HCT116 (cell line): ENCODE results near the gene TRPV2. TPM values are rescaled to one million over a fixed set of nuclear protein-coding genes. Genes with fewer than 3 reads are reported as not detected.

Experiments used
- ATAC-seq: fragments of 200-7000 bp; cut with Tn5 transposase; 2 replicates; pipeline ENCODE4 v1.9.1; 2020; ENCODE audit warnings: mild to moderate bottlenecking, moderate library complexity
- BruUV-seq: library from RNA; stranded (reverse); fragments of 400-500 nt; replicated peaks from 2 replicates; lab custom pipeline; 2021; lab: Mats Ljungman, UMichigan
- CTCF ChIA-PET: fragments of 300-600 bp; sonication (Branson Sonifier 250); formaldehyde crosslinking; loops from one replicate; lab custom pipeline; 2021; ENCODE audit warnings: antibody characterized with exemption; lab: Charles Lee
- POLR2A ChIA-PET: fragments of 300-600, 350-600 bp; sonication (Branson Sonifier 250); formaldehyde crosslinking; loops from one replicate; lab custom pipeline; 2021; ENCODE audit warnings: antibody characterized with exemption; lab: Charles Lee
- RAD21 ChIA-PET, 2 experiments: fragments of 300-600 bp; sonication (Branson Sonifier 250); formaldehyde crosslinking; loops; one replicate each; lab custom pipeline; 2023; ENCODE audit warnings: low total read pairs in 2 of 2; ENCODE audit not compliant: uncharacterized antibody in 2 of 2, unreplicated experiment in 2 of 2, low non-redundant PET in 1 of 2; lab: Charles Lee
- DNase-seq: peaks from one replicate; pipeline ENCODE4 v3.0.0-alpha.2; 2010; ENCODE audit warnings: low read depth, low spot score
- H2AFZ ChIP-seq: fragments of 200-600 bp; shearing (Covaris generic), sonication (generic); 2 replicates; pipeline ENCODE4 v1.6.1; 2017; ENCODE audit warnings: low read depth, mixed run types, mixed read lengths, antibody characterized with exemption, low read length; ENCODE audit not compliant: poor library complexity, severe bottlenecking
- H3K27ac ChIP-seq: 2 replicates; pipeline ENCODE4 v1.5.1; 2012; ENCODE audit warnings: low read depth, low read length
- H3K27me3 ChIP-seq: fragments of 200-600 bp; sonication (generic); 2 replicates; pipeline ENCODE4 v1.6.1; 2016; ENCODE audit warnings: mixed run types, low read length, mixed read lengths; ENCODE audit not compliant: insufficient read depth
- H3K36me3 ChIP-seq, 2 experiments: fragments of 200-500 bp in 1 of 2; fragments of 200-600 bp in 1 of 2; sonication (Bioruptor generic) in 1 of 2; sonication (generic) in 1 of 2; 2 replicates each; pipeline versions ENCODE4 v1.5.1 to v1.6.1; 2014 to 2016; ENCODE audit warnings: low read length in 2 of 2, inconsistent platforms in 1 of 2, mixed read lengths in 1 of 2, mixed run types in 1 of 2; ENCODE audit not compliant: insufficient read depth in 2 of 2, control insufficient read depth in 1 of 2
- H3K4me1 ChIP-seq, 2 experiments: fragments of 200-600 bp in 1 of 2; sonication (generic) in 1 of 2; 2 replicates each; pipeline versions ENCODE4 v1.5.1 to v1.6.1; 2012 to 2017; ENCODE audit warnings: low read length in 2 of 2, inconsistent platforms in 1 of 2, mild to moderate bottlenecking in 1 of 2, mixed read lengths in 1 of 2, mixed run types in 1 of 2, moderate library complexity in 1 of 2; ENCODE audit not compliant: insufficient read depth in 2 of 2, control insufficient read depth in 1 of 2
- H3K4me2 ChIP-seq: fragments of 200-600 bp; sonication (generic); 2 replicates; pipeline ENCODE4 v1.6.1; 2017; ENCODE audit warnings: mixed run types, low read length, mixed read lengths
- H3K4me3 ChIP-seq, 2 experiments: fragments of 200-600 bp in 1 of 2; sonication (generic) in 1 of 2; replicated peaks in 1 of 2; 2 replicates each; pipeline ENCODE4 v1.5.1; 2011 to 2016; ENCODE audit warnings: low read length in 2 of 2, control low read depth in 1 of 2, low read depth in 1 of 2, mild to moderate bottlenecking in 1 of 2, mixed read lengths in 1 of 2, mixed run types in 1 of 2
- H3K79me2 ChIP-seq: fragments of 200-600 bp; sonication (generic); 2 replicates; pipeline ENCODE4 v1.6.1; 2017; ENCODE audit warnings: mild to moderate bottlenecking, mixed run types, low read length, moderate library complexity, mixed read lengths; ENCODE audit not compliant: insufficient read depth
- H3K9ac ChIP-seq: fragments of 200-600 bp; sonication (generic); 2 replicates; pipeline ENCODE4 v1.6.1; 2016; ENCODE audit warnings: low read length, mixed read lengths
- H3K9me2 ChIP-seq: fragments of 200-600 bp; sonication (generic), shearing (Covaris generic); 2 replicates; pipeline ENCODE4 v1.6.1; 2017; ENCODE audit warnings: mixed run types, mild to moderate bottlenecking, moderate library complexity; ENCODE audit not compliant: insufficient read depth
- H3K9me3 ChIP-seq, 2 experiments: fragments of 200-500 bp in 1 of 2; fragments of 200-600 bp in 1 of 2; sonication (Bioruptor generic) in 1 of 2; sonication (generic) in 1 of 2; 2 replicates each; pipeline ENCODE4 v1.6.1; 2014 to 2017; ENCODE audit warnings: low read length in 2 of 2, mixed read lengths in 2 of 2, inconsistent platforms in 1 of 2, low read depth in 1 of 2, mild to moderate bottlenecking in 1 of 2, mixed run types in 1 of 2, moderate library complexity in 1 of 2; ENCODE audit not compliant: control insufficient read depth in 1 of 2, insufficient read depth in 1 of 2
- H4K20me1 ChIP-seq: fragments of 200-600 bp; sonication (generic), shearing (Covaris generic); 2 replicates; pipeline ENCODE4 v1.6.1; 2017; ENCODE audit warnings: mixed run types, mild to moderate bottlenecking, moderate library complexity; ENCODE audit not compliant: insufficient read depth
- CEBPB ChIP-seq: IDR thresholded peaks from 2 replicates; pipeline ENCODE4 v1.6.1; 2012; ENCODE audit warnings: low read depth
- ELF1 ChIP-seq: IDR thresholded peaks from 2 replicates; pipeline ENCODE4 v1.6.1; 2012; ENCODE audit warnings: low read depth, borderline replicate concordance
- FOSL1 ChIP-seq: IDR thresholded peaks from 2 replicates; pipeline ENCODE4 v1.6.1; 2012; ENCODE audit warnings: low read depth
- POLR2A ChIP-seq: IDR thresholded peaks from 2 replicates; pipeline ENCODE4 v1.7.0; 2011; ENCODE audit warnings: borderline replicate concordance; ENCODE audit not compliant: insufficient read depth, insufficient read length; ENCODE audit errors: extremely low read depth
- RAD21 ChIP-seq: IDR thresholded peaks from 2 replicates; pipeline ENCODE4 v1.6.1; 2012; ENCODE audit warnings: low read depth, mild to moderate bottlenecking
- SIN3A ChIP-seq: IDR thresholded peaks from 2 replicates; pipeline ENCODE4 v1.6.1; 2012; ENCODE audit warnings: low read depth
- SP1 ChIP-seq: IDR thresholded peaks from 2 replicates; pipeline ENCODE4 v1.6.1; 2012; ENCODE audit warnings: low read depth
- SRF ChIP-seq: IDR thresholded peaks from 2 replicates; pipeline ENCODE4 v1.6.1; 2012; ENCODE audit warnings: low read depth
- ZFX ChIP-seq: fragments of 450-650 bp; IDR thresholded peaks from 2 replicates; pipeline ENCODE4 v1.6.1; 2017
- ZNF274 ChIP-seq: fragments of 200-500 bp; sonication (Bioruptor generic); IDR thresholded peaks from 2 replicates; pipeline ENCODE4 v1.6.1; 2014; ENCODE audit warnings: mild to moderate bottlenecking, low read depth, low read length, inconsistent platforms
- intact Hi-C: fragments of 100-400 bp; cut with micrococcal nuclease; formaldehyde crosslinking; loops from 2 replicates; pipeline ENCODE4 v1.10.0; 2022
- total RNA-seq: library from RNA; stranded (reverse); gene quantifications from one replicate; pipeline ENCODE4 v1.2.1, GENCODE V29; 2021; ENCODE audit not compliant: unreplicated experiment
- TF ChIP-seq, protein P1 (sequence below): IDR thresholded peaks from 2 replicates; pipeline ENCODE4 v1.6.1; 2012; ENCODE audit warnings: low read depth
- TF ChIP-seq, protein P2 (sequence below), 3 experiments: fragments of 200-600 bp in 1 of 3; sonication (generic) in 1 of 3; IDR thresholded peaks in 2 of 3; conservative IDR thresholded peaks in 1 of 3; 2 replicates each; pipeline ENCODE4 v1.5.1; 2012 to 2017; ENCODE audit warnings: low read depth in 2 of 3, low read length in 2 of 3, antibody characterized with exemption in 1 of 3, borderline replicate concordance in 1 of 3, control low read depth in 1 of 3, mild to moderate bottlenecking in 1 of 3, mixed read lengths in 1 of 3, mixed run types in 1 of 3, moderate library complexity in 1 of 3; ENCODE audit not compliant: insufficient read depth in 1 of 3
- TF ChIP-seq, protein P3 (sequence below): IDR thresholded peaks from 2 replicates; pipeline ENCODE4 v1.6.1; 2012
- TF ChIP-seq, protein P4 (sequence below): IDR thresholded peaks from 2 replicates; pipeline ENCODE4 v1.6.1; 2011; ENCODE audit warnings: mild to moderate bottlenecking, low read length, moderate library complexity; ENCODE audit not compliant: insufficient replicate concordance; ENCODE audit errors: extremely low read depth

Gene TRPV2
- total RNA-seq, 1 experiment from 2014 or later = 2.7 TPM

DNA sequence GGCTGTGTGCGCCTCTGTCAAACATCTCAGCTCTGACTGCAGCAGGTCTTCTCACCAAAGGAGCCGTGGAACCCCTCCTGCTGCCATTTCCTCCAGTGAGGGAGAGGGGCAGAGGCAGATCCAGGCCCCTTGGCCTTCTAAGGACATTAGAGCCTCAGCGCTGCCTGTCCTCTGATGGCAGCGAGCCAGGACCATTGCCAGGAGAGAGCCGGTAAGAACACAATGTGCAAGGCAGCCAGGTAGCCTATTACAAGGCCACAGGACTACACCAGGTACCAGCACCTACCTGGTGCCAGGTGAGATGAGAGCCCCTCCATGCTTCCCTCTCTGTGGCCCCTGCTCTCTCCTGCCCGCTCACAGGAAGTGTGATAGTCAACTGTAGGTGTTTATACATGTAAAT, 65.6 kb downstream of the TRPV2 start:
- Histone ChIP-seq H3K9me3 (no peaks in the 10 kb centered on the region), H3K9me2 (no peaks in the 10 kb centered on the region), H3K4me1 (peaks cover 16 to 25% of the 10 kb centered on the region in 2 experiments), H3K27ac (no peak overlapping the region), H3K9ac (no peak overlapping the region), H2AFZ (no peak overlapping the region), H3K79me2 (no peaks in the 10 kb centered on the region), H3K4me2 (no peak overlapping the region), H4K20me1 (no peaks in the 10 kb centered on the region), H3K4me3 (no peak overlapping the region), H3K36me3 (no peaks in the 10 kb centered on the region), H3K27me3 (no peaks in the 10 kb centered on the region)
- ChIA-PET CTCF (no interaction called here), RAD21 (no interaction called here), POLR2A (no interaction called here)
- TF ChIP-seq SIN3A = no peak
- TF ChIP-seq SP1 = no peak
- TF ChIP-seq, protein P1, sequence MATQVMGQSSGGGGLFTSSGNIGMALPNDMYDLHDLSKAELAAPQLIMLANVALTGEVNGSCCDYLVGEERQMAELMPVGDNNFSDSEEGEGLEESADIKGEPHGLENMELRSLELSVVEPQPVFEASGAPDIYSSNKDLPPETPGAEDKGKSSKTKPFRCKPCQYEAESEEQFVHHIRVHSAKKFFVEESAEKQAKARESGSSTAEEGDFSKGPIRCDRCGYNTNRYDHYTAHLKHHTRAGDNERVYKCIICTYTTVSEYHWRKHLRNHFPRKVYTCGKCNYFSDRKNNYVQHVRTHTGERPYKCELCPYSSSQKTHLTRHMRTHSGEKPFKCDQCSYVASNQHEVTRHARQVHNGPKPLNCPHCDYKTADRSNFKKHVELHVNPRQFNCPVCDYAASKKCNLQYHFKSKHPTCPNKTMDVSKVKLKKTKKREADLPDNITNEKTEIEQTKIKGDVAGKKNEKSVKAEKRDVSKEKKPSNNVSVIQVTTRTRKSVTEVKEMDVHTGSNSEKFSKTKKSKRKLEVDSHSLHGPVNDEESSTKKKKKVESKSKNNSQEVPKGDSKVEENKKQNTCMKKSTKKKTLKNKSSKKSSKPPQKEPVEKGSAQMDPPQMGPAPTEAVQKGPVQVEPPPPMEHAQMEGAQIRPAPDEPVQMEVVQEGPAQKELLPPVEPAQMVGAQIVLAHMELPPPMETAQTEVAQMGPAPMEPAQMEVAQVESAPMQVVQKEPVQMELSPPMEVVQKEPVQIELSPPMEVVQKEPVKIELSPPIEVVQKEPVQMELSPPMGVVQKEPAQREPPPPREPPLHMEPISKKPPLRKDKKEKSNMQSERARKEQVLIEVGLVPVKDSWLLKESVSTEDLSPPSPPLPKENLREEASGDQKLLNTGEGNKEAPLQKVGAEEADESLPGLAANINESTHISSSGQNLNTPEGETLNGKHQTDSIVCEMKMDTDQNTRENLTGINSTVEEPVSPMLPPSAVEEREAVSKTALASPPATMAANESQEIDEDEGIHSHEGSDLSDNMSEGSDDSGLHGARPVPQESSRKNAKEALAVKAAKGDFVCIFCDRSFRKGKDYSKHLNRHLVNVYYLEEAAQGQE = no peak
- TF ChIP-seq, protein P2, sequence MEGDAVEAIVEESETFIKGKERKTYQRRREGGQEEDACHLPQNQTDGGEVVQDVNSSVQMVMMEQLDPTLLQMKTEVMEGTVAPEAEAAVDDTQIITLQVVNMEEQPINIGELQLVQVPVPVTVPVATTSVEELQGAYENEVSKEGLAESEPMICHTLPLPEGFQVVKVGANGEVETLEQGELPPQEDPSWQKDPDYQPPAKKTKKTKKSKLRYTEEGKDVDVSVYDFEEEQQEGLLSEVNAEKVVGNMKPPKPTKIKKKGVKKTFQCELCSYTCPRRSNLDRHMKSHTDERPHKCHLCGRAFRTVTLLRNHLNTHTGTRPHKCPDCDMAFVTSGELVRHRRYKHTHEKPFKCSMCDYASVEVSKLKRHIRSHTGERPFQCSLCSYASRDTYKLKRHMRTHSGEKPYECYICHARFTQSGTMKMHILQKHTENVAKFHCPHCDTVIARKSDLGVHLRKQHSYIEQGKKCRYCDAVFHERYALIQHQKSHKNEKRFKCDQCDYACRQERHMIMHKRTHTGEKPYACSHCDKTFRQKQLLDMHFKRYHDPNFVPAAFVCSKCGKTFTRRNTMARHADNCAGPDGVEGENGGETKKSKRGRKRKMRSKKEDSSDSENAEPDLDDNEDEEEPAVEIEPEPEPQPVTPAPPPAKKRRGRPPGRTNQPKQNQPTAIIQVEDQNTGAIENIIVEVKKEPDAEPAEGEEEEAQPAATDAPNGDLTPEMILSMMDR (IDR thresholded peaks at IDR 0.05 in 2 of 3, conservative IDR thresholded peaks at IDR 0.05 in 1 of 3; ENCODE audit: borderline replicate concordance in 1 of 3, insufficient read depth in 1 of 3, low read depth in 2 of 3, low read length in 2 of 3) = no peak
- TF ChIP-seq, protein P3, sequence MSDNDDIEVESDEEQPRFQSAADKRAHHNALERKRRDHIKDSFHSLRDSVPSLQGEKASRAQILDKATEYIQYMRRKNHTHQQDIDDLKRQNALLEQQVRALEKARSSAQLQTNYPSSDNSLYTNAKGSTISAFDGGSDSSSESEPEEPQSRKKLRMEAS = no peak
- TF ChIP-seq POLR2A = no peak
- no peak for TF ChIP-seq CEBPB
- no peak for TF ChIP-seq SRF
- TF ChIP-seq ZNF274 = no peak
- no peak for TF ChIP-seq ELF1
- no peak for TF ChIP-seq ZFX
- TF ChIP-seq RAD21 = no peak
- TF ChIP-seq, protein P4, sequence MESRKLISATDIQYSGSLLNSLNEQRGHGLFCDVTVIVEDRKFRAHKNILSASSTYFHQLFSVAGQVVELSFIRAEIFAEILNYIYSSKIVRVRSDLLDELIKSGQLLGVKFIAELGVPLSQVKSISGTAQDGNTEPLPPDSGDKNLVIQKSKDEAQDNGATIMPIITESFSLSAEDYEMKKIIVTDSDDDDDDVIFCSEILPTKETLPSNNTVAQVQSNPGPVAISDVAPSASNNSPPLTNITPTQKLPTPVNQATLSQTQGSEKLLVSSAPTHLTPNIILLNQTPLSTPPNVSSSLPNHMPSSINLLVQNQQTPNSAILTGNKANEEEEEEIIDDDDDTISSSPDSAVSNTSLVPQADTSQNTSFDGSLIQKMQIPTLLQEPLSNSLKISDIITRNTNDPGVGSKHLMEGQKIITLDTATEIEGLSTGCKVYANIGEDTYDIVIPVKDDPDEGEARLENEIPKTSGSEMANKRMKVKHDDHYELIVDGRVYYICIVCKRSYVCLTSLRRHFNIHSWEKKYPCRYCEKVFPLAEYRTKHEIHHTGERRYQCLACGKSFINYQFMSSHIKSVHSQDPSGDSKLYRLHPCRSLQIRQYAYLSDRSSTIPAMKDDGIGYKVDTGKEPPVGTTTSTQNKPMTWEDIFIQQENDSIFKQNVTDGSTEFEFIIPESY = no peak
- no peak for TF ChIP-seq FOSL1
- no TSS peak for BruUV-seq
- DNase-seq = no peak
- intact Hi-C loops = no loop called here
- ATAC-seq = no peak
